WTC11 (cell line): ENCODE data around the gene TMEM130. TPM values are rescaled to one million over a fixed set of nuclear protein-coding genes. Genes with fewer than 3 reads are reported as not detected.

Experiments used
- ATAC-seq: fragments of 200-7000 bp; cut with Tn5 transposase; 2 replicates; pipeline ENCODE4 v1.10.0; 2021; ENCODE audit warnings: mild to moderate bottlenecking, moderate library complexity
- CTCF ChIA-PET: fragments of 300-600 bp; sonication (Branson Sonifier 250); formaldehyde crosslinking; loops from one replicate; lab custom pipeline; 2021; ENCODE audit warnings: antibody characterized with exemption; lab: Charles Lee
- POLR2A ChIA-PET: fragments of 350-600 bp; sonication (Branson Sonifier 250); formaldehyde crosslinking; loops from one replicate; lab custom pipeline; 2021; ENCODE audit warnings: antibody characterized with exemption; lab: Charles Lee
- DNase-seq: peaks from one replicate; pipeline ENCODE4 v3.0.0; 2021; ENCODE audit warnings: low spot score
- H3K27ac Mint-ChIP-seq: 2 replicates; pipeline ENCODE4 v1.8.0; 2021; ENCODE audit warnings: mixed read lengths
- H3K27me3 Mint-ChIP-seq: 2 replicates; pipeline ENCODE4 v1.8.0; 2021; ENCODE audit warnings: low read depth, mild to moderate bottlenecking, moderate library complexity, mixed read lengths
- H3K36me3 Mint-ChIP-seq: 2 replicates; pipeline ENCODE4 v1.8.0; 2021; ENCODE audit warnings: mixed read lengths
- H3K4me1 Mint-ChIP-seq: 2 replicates; pipeline ENCODE4 v1.8.0; 2022; ENCODE audit warnings: mixed read lengths
- H3K4me3 Mint-ChIP-seq: 2 replicates; pipeline ENCODE4 v1.8.0; 2021; ENCODE audit warnings: mild to moderate bottlenecking, moderate library complexity, mixed read lengths
- H3K9me3 Mint-ChIP-seq: 2 replicates; pipeline ENCODE4 v1.8.0; 2021; ENCODE audit warnings: mixed read lengths
- CREM ChIP-seq: sonication (generic); formaldehyde crosslinking; IDR thresholded peaks from 2 replicates; pipeline ENCODE4 v1.8.1; 2022; ENCODE audit warnings: mild to moderate bottlenecking, missing genetic modification reagents, moderate library complexity
- E2F1 ChIP-seq: sonication (generic); formaldehyde crosslinking; IDR thresholded peaks from 2 replicates; pipeline ENCODE4 v1.8.0; 2022; ENCODE audit warnings: mild to moderate bottlenecking, missing genetic modification reagents
- E2F5 ChIP-seq: sonication (generic); formaldehyde crosslinking; IDR thresholded peaks from 2 replicates; pipeline ENCODE4 v1.8.1; 2022; ENCODE audit warnings: mild to moderate bottlenecking, moderate library complexity, missing genetic modification reagents
- ELF4 ChIP-seq: sonication (generic); formaldehyde crosslinking; IDR thresholded peaks from 2 replicates; pipeline ENCODE4 v1.8.1; 2022; ENCODE audit warnings: low read depth, mild to moderate bottlenecking, moderate library complexity, missing genetic modification reagents
- EMX1 ChIP-seq: fragments of 250-450 bp; sonication (Bioruptor Pico); IDR thresholded peaks from 2 replicates; pipeline ENCODE4 v1.8.0; 2021; ENCODE audit warnings: mild to moderate bottlenecking
- ESRRA ChIP-seq: sonication (generic); formaldehyde crosslinking; IDR thresholded peaks from 2 replicates; pipeline ENCODE4 v1.8.1; 2022; ENCODE audit warnings: mild to moderate bottlenecking, missing genetic modification reagents, borderline replicate concordance
- ETV6 ChIP-seq: sonication (generic); formaldehyde crosslinking; IDR thresholded peaks from 2 replicates; pipeline ENCODE4 v1.8.1; 2022; ENCODE audit warnings: mild to moderate bottlenecking, missing genetic modification reagents
- FOXK1 ChIP-seq: sonication (generic); formaldehyde crosslinking; IDR thresholded peaks from 2 replicates; pipeline ENCODE4 v1.8.0; 2022; ENCODE audit warnings: mild to moderate bottlenecking, moderate library complexity, missing genetic modification reagents
- FOXP1 ChIP-seq: sonication (generic); formaldehyde crosslinking; IDR thresholded peaks from 2 replicates; pipeline ENCODE4 v1.8.0; 2022; ENCODE audit warnings: missing genetic modification reagents, mild to moderate bottlenecking, moderate library complexity, borderline replicate concordance
- IRF1 ChIP-seq: sonication (generic); formaldehyde crosslinking; IDR thresholded peaks from 2 replicates; pipeline ENCODE4 v1.8.0; 2023; ENCODE audit warnings: missing genetic modification reagents
- MYBL2 ChIP-seq: sonication (generic); formaldehyde crosslinking; IDR thresholded peaks from 2 replicates; pipeline ENCODE4 v1.8.1; 2023; ENCODE audit warnings: mild to moderate bottlenecking, moderate library complexity, missing genetic modification reagents
- OVOL2 ChIP-seq: fragments of 250-450 bp; sonication (Bioruptor Pico); IDR thresholded peaks from 2 replicates; pipeline ENCODE4 v1.9.0; 2021; ENCODE audit warnings: mild to moderate bottlenecking, borderline replicate concordance
- PRDM15 ChIP-seq: sonication (generic); formaldehyde crosslinking; IDR thresholded peaks from 2 replicates; pipeline ENCODE4 v1.8.0; 2022; ENCODE audit warnings: missing genetic modification reagents
- PREB ChIP-seq: sonication (generic); formaldehyde crosslinking; IDR thresholded peaks from 2 replicates; pipeline ENCODE4 v1.8.1; 2022; ENCODE audit warnings: mild to moderate bottlenecking, missing genetic modification reagents, moderate library complexity, borderline replicate concordance
- RELA ChIP-seq: sonication (generic); formaldehyde crosslinking; IDR thresholded peaks from 2 replicates; pipeline ENCODE4 v1.8.1; 2022; ENCODE audit warnings: missing genetic modification reagents, mild to moderate bottlenecking, borderline replicate concordance
- SMAD3 ChIP-seq: sonication (generic); formaldehyde crosslinking; IDR thresholded peaks from 2 replicates; pipeline ENCODE4 v1.8.0; 2022; ENCODE audit warnings: missing genetic modification reagents, mild to moderate bottlenecking, borderline replicate concordance
- SP1 ChIP-seq: sonication (generic); formaldehyde crosslinking; conservative IDR thresholded peaks from 2 replicates; pipeline ENCODE4 v1.8.1; 2022; ENCODE audit warnings: missing genetic modification reagents
- TCF7 ChIP-seq: sonication (generic); formaldehyde crosslinking; IDR thresholded peaks from 2 replicates; pipeline ENCODE4 v1.8.0; 2022; ENCODE audit warnings: mild to moderate bottlenecking, low read depth, missing genetic modification reagents, moderate library complexity
- ZNF121 ChIP-seq: sonication (generic); formaldehyde crosslinking; IDR thresholded peaks from 2 replicates; pipeline ENCODE4 v1.8.0; 2023; ENCODE audit warnings: missing genetic modification reagents
- ZNF219 ChIP-seq: sonication (generic); formaldehyde crosslinking; IDR thresholded peaks from 2 replicates; pipeline ENCODE4 v1.8.0; 2023; ENCODE audit warnings: missing genetic modification reagents, mild to moderate bottlenecking, borderline replicate concordance
- ZNF281 ChIP-seq: sonication (generic); formaldehyde crosslinking; IDR thresholded peaks from 2 replicates; pipeline ENCODE4 v1.8.0; 2023; ENCODE audit warnings: mild to moderate bottlenecking, missing genetic modification reagents
- ZNF317 ChIP-seq: sonication (generic); formaldehyde crosslinking; IDR thresholded peaks from 2 replicates; pipeline ENCODE4 v1.8.1; 2023; ENCODE audit warnings: low read depth, mild to moderate bottlenecking, moderate library complexity, missing genetic modification reagents, borderline replicate concordance
- total RNA-seq: library from RNA; stranded (reverse); gene quantifications from 3 replicates; pipeline ENCODE4 v1.2.3, GENCODE V29; 2021
- TF ChIP-seq, protein P1 (sequence below): fragments of 250-450 bp; sonication (Bioruptor Pico); IDR thresholded peaks from 2 replicates; pipeline ENCODE4 v1.9.0; 2021; ENCODE audit warnings: mild to moderate bottlenecking

TMEM130 gene
- total RNA-seq, 1 experiment from 2014 or later = 3.2 TPM

DNA sequence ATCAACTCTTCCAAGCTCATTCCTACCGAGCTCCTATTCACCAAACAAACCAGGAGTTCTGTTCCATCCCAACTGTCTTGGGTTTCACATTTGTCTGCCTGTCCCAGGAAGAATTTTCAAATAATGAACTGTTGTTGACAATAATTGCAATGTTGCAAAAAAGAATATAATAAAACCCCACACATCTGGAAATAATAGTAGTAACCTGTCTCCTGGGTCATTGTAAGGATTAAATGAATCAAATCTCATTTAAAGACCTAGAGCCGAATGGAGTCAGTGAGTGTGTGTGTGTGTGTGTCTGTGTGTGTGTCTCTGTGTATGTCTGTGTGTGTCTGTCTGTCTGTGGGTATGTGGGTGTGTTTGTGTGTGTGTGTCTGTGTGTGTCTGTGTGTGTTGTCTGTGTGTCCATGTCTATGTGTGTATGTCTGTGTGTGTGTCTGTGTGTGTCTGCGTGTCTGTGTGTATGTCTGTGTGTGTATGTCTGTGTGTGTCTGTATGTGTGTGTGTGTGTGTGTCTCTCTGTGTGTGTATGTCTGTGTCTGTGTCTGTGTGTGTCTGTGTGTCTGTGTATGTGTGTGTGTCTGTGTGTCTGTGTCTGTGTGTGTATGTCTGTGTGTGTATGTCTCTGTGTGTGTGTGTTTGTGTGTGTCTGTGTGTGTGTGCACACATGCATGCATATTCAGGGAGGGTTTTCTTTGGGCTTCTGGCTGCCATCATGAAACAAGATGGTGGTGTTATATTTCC lies 52.7 kb downstream of the TMEM130 start (continued):
- TF ChIP-seq IRF1 (CRISPR knock-in tag) = no peak
- TF ChIP-seq SMAD3 (CRISPR knock-in tag) = no peak
- TF ChIP-seq ZNF121 = no peak
- no peak for TF ChIP-seq ZNF281 (CRISPR knock-in tag)
- TF ChIP-seq RELA (CRISPR knock-in tag) = no peak
- no peak for TF ChIP-seq ESRRA (CRISPR knock-in tag)
- no peak for TF ChIP-seq TCF7 (CRISPR knock-in tag)

GRCh38 chr7:98816241-98816640 lies 53.6 kb downstream of the TMEM130 start:
- Mint-ChIP-seq H3K4me1 (peaks cover 9% of the 10 kb centered on the region; the same call in 1 of the 2 replicates), H3K27ac (no peak overlapping the region), H3K4me3 (no peak overlapping the region), H3K27me3 (peaks cover 3% of the 10 kb centered on the region), H3K9me3 (no peaks in the 10 kb centered on the region), H3K36me3 (no peaks in the 10 kb centered on the region)
- DNase-seq = no peak
- ChIA-PET POLR2A (no interaction called here), CTCF (interaction anchor here (0.7 to 1.5 kb wide), 2 partner anchors 15 to 71 kb away, joined by 3 to 4 read pairs; no protein-coding TSS in a partner anchor)
- TF ChIP-seq PREB (CRISPR knock-in tag) = no peak
- TF ChIP-seq, protein P1, sequence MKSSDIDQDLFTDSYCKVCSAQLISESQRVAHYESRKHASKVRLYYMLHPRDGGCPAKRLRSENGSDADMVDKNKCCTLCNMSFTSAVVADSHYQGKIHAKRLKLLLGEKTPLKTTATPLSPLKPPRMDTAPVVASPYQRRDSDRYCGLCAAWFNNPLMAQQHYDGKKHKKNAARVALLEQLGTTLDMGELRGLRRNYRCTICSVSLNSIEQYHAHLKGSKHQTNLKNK = no peak
- TF ChIP-seq ZNF121 = no peak
- TF ChIP-seq SP1 (CRISPR knock-in tag) = no peak
- TF ChIP-seq OVOL2 (CRISPR knock-in tag) = no peak
- TF ChIP-seq MYBL2 (CRISPR knock-in tag) = no peak
- no peak for TF ChIP-seq E2F1 (CRISPR knock-in tag)
- TF ChIP-seq FOXP1 (CRISPR knock-in tag) = no peak
- no peak for ATAC-seq

DNA sequence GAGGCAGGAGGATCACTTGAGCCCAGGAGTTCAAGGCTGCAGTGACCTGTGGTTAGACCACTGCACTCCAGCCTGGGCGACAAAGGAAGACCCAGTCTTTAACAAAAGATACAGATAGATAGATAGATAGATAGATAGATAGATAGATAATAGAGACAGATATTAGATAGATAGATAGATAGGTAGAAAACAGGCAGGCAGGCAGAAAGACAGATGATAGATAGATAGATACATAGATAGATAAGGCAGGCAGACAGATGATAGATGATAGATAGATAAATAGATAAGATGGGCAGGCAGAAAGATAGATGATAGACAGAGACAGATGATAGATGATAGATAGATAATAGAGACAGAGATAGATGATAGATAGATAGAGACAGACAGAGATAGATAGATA lies 54.5 kb downstream of the TMEM130 start:
- ChIA-PET CTCF (no interaction called here), POLR2A (no interaction called here)
- no peak overlapping the region for H3K4me3 Mint-ChIP-seq
- H3K27me3 Mint-ChIP-seq = peaks cover 3% of the 10 kb centered on the region
- DNase-seq (no peak), ATAC-seq (no peak)
- H3K4me1 Mint-ChIP-seq = peaks cover 9% of the 10 kb centered on the region; the same call in 1 of the 2 replicates
- H3K27ac Mint-ChIP-seq = no peak overlapping the region
- peaks cover 4% of the 10 kb centered on the region for H3K9me3 Mint-ChIP-seq
- H3K36me3 Mint-ChIP-seq = no peaks in the 10 kb centered on the region
- TF ChIP-seq ZNF317 (CRISPR knock-in tag) (no peak), ZNF219 (CRISPR knock-in tag) (no peak), ETV6 (no peak), E2F5 (CRISPR knock-in tag) (no peak), EMX1 (CRISPR knock-in tag) (no peak), CREM (no peak), PRDM15 (no peak), FOXK1 (CRISPR knock-in tag) (no peak), ELF4 (no peak)
